ENCODE data around the gene LMBRD1.
A peak's percentile ranks its signal among the peaks of the same experiment; 100 is the strongest.
"Not testable (repeated sequence)": the region's sequence is repeated elsewhere in the genome, so short reads cannot be mapped to it uniquely, and the experiment has no call there.

LMBRD1 gene

DNA sequence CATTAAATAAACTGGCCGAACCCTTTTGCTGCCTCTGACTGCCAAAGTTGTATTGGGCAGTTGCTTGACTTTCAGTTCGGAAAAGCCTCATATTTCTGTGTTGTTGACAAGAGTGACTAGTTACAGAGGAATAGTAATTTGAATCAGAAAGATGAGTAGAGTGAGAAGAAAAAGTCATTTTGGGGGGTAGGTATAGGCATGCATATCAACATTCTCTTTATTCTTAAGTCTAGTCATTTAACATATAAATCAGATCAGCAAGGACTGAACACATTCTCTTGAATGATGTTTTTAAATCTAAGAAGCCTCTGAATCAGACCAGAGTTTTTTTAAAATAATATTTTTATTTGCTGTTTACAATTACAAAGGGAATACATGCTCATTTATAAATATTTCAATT, 4.9 kb upstream of the LMBRD1 start:
- POLR2A ChIA-PET = no interaction called here
- TF ChIP-seq ARNT (IDR thresholded peaks at IDR 0.05) (no peak), FOXA1 (IDR thresholded peaks at IDR 0.05) (no peak), TARDBP (IDR thresholded peaks at IDR 0.05) (no peak), SP1 (IDR thresholded peaks at IDR 0.05) (no peak), FOXM1 (IDR thresholded peaks at IDR 0.05; ENCODE audit: borderline replicate concordance) (no peak), FOXK2 (IDR thresholded peaks at IDR 0.05) (no peak), NFRKB (IDR thresholded peaks at IDR 0.05) (no peak), ZNF384 (IDR thresholded peaks at IDR 0.05) (no peak), LEF1 (IDR thresholded peaks at IDR 0.05; ENCODE audit: borderline replicate concordance) (no peak), HDGF (IDR thresholded peaks at IDR 0.05; ENCODE audit: borderline replicate concordance) (no peak), BHLHE40 (IDR thresholded peaks at IDR 0.05; ENCODE audit: borderline replicate concordance) (no peak)
- TF ChIP-seq, protein P1, sequence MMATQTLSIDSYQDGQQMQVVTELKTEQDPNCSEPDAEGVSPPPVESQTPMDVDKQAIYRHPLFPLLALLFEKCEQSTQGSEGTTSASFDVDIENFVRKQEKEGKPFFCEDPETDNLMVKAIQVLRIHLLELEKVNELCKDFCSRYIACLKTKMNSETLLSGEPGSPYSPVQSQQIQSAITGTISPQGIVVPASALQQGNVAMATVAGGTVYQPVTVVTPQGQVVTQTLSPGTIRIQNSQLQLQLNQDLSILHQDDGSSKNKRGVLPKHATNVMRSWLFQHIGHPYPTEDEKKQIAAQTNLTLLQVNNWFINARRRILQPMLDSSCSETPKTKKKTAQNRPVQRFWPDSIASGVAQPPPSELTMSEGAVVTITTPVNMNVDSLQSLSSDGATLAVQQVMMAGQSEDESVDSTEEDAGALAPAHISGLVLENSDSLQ (IDR thresholded peaks at IDR 0.05) = no peak
- no peak for DNase-seq (ENCODE audit: extremely low spot score)
- CTCF ChIA-PET = no interaction called here

DNA sequence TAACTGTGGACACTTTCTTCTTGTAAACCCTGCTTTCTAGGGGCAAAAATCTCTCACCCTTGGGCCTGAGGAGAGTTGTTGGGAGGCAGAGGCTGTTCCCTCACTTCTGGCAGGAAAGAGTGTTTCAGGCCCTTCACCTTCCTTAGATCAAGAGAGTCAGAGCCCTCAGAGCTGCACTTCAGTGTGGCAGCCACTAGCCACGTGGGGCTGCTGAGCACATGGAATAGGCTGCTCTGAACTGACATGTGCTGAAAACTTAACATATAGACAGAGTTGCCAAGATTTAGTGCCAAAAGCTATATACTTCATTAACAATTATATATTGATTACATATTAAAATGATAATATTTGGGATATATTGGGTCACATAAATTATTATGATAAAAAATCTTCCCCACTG, 4.4 kb upstream of the LMBRD1 start:
- TF ChIP-seq, protein P1 (IDR thresholded peaks at IDR 0.05) = no peak
- TF ChIP-seq ARNT (IDR thresholded peaks at IDR 0.05) = no peak
- TF ChIP-seq FOXM1 (IDR thresholded peaks at IDR 0.05; ENCODE audit: borderline replicate concordance) = no peak
- TF ChIP-seq FOXA1 (IDR thresholded peaks at IDR 0.05) = no peak
- no peak for TF ChIP-seq ELF4 (IDR thresholded peaks at IDR 0.05)
- no peak for TF ChIP-seq SUZ12 (IDR thresholded peaks at IDR 0.05)
- TF ChIP-seq ZNF384 (IDR thresholded peaks at IDR 0.05) = no peak
- TF ChIP-seq TARDBP (IDR thresholded peaks at IDR 0.05) = no peak
- no peak for TF ChIP-seq HDGF (IDR thresholded peaks at IDR 0.05; ENCODE audit: borderline replicate concordance)
- TF ChIP-seq CTBP1 (IDR thresholded peaks at IDR 0.05; ENCODE audit: borderline replicate concordance) = no peak
- TF ChIP-seq BHLHE40 (IDR thresholded peaks at IDR 0.05; ENCODE audit: borderline replicate concordance) = no peak
- no peak for TF ChIP-seq L3MBTL2 (conservative IDR thresholded peaks at IDR 0.05)
- no peak for TF ChIP-seq SP1 (IDR thresholded peaks at IDR 0.05)
- no peak for TF ChIP-seq LEF1 (IDR thresholded peaks at IDR 0.05; ENCODE audit: borderline replicate concordance)
- no peak for TF ChIP-seq FOXK2 (IDR thresholded peaks at IDR 0.05)
- no peak for TF ChIP-seq NFRKB (IDR thresholded peaks at IDR 0.05)
- ChIA-PET POLR2A (no interaction called here), CTCF (no interaction called here)
- DNase-seq (ENCODE audit: extremely low spot score) = peak; percentile 8

DNA sequence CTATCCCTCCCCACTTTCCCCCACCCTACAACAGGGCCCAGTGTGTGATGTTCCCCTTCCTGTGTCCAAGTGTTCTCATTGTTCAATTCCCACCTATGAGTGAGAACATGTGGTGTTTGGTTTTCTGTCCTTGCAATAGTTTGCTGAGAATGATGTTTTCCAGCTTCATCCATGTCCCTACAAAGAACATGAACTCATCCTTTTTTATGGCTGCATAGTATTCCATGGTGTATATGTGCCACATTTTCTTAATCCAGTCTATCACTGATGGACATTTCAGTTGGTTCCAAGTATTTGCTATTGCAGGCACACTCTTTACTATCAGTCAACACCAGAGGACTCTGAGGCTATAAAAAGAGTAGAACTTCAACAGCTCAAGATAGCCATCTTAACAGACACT, 2.0 kb upstream of the LMBRD1 start:
- CTCF ChIA-PET; DNase-seq (ENCODE audit: extremely low spot score); POLR2A ChIA-PET: not testable (repeated sequence)

DNA sequence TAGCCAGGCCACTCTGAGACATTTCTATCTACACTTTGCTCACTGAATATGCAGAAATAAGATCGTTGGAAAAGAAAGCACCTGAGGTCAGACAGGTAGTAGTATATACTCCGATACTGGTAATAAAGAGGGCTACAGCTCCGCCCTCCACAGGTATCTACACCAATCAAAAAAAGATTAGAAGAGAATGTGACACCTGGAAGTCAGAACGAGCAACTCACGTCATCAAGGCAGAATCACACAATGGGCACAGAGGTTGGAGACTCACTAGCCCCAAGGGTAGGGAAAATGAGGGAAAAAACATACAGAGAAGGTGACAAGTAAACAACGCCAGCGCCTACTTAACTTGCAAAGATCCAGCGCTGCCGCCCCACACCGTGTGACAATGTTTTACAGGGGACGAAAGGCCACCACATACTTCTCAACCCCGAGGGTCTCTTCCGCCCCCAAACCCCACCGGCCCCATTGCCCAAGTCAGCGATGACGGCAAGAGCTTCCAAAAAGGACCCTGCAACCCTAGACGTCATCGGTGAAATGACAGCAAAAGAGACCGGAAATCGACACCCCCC, 653 bp downstream of the LMBRD1 start:
- DNase-seq (ENCODE audit: extremely low spot score) = peak; percentile 20
- POLR2A ChIA-PET = interaction anchor here (1.3 kb wide), 1 partner anchor 16 kb away, joined by 5 read pairs; no protein-coding TSS in a partner anchor
- CTCF ChIA-PET = interaction anchor here (0.6 to 0.7 kb wide), 3 partner anchors 17 to 99 kb away, joined by 3 to 6 read pairs (median 3); no protein-coding TSS in a partner anchor
- TF ChIP-seq ZNF384 (IDR thresholded peaks at IDR 0.05) = no peak
- TF ChIP-seq, protein P1 (IDR thresholded peaks at IDR 0.05) = peak; percentile 13; the same call in 1 of the 2 replicates

DNA sequence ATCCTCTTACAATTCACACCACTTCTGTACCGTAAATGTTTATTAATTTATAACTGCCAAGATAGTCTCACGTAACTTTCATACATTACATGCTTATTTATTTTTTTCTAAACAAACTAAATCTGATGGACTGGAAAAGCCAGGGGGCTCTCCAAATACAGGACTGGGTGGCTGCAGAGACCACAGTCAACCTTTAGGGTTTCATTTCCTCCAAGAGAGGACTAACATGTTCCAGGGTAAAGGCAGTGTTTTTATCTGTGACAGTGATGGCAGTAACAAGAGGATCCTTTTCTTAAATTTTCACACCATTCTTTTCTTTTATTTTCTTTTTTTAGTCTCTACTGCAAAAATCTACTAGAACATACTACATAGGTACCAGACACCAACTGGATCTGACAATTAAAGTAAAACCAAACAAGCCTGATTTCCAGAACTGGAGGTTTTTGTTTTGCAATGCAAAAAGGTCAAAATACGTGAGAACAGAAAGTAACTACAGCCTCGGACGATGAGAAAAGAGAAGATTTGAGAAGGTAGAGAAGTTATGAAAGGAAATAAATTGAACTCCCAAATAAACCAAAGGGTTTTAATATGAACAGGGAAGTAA, 1.2 kb downstream of the LMBRD1 start:
- DNase-seq (ENCODE audit: extremely low spot score) = peak; percentile 11
- TF ChIP-seq SP1 (IDR thresholded peaks at IDR 0.05) (no peak), FOXK2 (IDR thresholded peaks at IDR 0.05) (no peak), NFRKB (IDR thresholded peaks at IDR 0.05) (no peak), CTBP1 (IDR thresholded peaks at IDR 0.05; ENCODE audit: borderline replicate concordance) (no peak)
- POLR2A ChIA-PET = interaction anchor here (1.3 kb wide), 1 partner anchor 17 kb away, joined by 5 read pairs; no protein-coding TSS in a partner anchor
- CTCF ChIA-PET = interaction anchor here (0.7 kb wide), 1 partner anchor 23 kb away, joined by 3 read pairs; no protein-coding TSS in a partner anchor

DNA sequence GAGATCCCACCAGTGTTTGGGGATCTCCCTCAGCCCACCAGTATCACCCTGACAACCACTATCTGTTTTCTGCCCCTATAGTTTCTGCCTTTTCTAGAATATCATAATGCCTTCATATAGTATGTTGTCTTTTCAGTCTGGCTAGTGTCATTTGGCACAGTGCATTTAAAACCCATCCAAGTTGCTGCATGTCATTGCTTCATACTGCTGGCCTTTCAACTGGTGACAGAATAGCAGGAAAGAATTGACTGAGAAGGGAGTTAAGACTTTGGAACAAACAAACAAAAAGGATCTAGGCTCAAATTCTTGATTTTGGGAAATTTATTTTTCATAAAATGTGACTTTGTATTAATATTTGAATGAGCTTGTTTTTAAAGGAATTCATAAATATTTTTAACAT, 4.5 kb downstream of the LMBRD1 start:
- CTCF ChIA-PET = no interaction called here
- DNase-seq (ENCODE audit: extremely low spot score) = no peak
- TF ChIP-seq FOXA1 (IDR thresholded peaks at IDR 0.05) (no peak), ZNF384 (IDR thresholded peaks at IDR 0.05) (no peak), ARNT (IDR thresholded peaks at IDR 0.05) (no peak), NFRKB (IDR thresholded peaks at IDR 0.05) (no peak), FOXK2 (IDR thresholded peaks at IDR 0.05) (no peak), SUZ12 (IDR thresholded peaks at IDR 0.05) (no peak), SP1 (IDR thresholded peaks at IDR 0.05) (no peak), HDGF (IDR thresholded peaks at IDR 0.05; ENCODE audit: borderline replicate concordance) (no peak), ELF4 (IDR thresholded peaks at IDR 0.05) (no peak)
- TF ChIP-seq, protein P1 (IDR thresholded peaks at IDR 0.05) = no peak
- POLR2A ChIA-PET = no interaction called here
